ENCODE measurements around the gene TTC21A.

DNA sequence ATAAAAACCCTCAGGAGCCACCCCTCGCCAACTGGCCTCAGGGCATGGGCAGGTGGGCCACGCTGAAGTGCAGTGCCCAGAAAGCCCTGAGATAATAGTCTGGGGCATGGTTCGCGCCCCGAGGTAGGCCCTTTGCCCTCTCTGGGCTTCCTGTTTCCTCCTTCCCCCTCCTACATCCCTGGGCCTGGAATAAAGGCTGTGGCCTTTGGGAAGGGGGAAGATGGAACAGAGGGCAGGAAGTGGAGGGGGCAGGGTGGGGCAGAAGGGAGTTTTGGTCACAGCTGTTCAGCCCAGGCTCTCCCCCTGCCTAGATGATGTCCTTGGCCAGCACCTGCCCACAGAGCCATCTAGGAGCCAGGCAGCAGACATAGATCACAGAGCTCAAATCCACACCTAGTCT lies 34.6 kb downstream of the TTC21A start:
- TF ChIP-seq CTCF (IDR thresholded peaks at IDR 0.05): no peak
- TF ChIP-seq POLR2AphosphoS5 (IDR thresholded peaks at IDR 0.05; ENCODE audit: low read depth, low read length): no peak
- TF ChIP-seq, protein P1, sequence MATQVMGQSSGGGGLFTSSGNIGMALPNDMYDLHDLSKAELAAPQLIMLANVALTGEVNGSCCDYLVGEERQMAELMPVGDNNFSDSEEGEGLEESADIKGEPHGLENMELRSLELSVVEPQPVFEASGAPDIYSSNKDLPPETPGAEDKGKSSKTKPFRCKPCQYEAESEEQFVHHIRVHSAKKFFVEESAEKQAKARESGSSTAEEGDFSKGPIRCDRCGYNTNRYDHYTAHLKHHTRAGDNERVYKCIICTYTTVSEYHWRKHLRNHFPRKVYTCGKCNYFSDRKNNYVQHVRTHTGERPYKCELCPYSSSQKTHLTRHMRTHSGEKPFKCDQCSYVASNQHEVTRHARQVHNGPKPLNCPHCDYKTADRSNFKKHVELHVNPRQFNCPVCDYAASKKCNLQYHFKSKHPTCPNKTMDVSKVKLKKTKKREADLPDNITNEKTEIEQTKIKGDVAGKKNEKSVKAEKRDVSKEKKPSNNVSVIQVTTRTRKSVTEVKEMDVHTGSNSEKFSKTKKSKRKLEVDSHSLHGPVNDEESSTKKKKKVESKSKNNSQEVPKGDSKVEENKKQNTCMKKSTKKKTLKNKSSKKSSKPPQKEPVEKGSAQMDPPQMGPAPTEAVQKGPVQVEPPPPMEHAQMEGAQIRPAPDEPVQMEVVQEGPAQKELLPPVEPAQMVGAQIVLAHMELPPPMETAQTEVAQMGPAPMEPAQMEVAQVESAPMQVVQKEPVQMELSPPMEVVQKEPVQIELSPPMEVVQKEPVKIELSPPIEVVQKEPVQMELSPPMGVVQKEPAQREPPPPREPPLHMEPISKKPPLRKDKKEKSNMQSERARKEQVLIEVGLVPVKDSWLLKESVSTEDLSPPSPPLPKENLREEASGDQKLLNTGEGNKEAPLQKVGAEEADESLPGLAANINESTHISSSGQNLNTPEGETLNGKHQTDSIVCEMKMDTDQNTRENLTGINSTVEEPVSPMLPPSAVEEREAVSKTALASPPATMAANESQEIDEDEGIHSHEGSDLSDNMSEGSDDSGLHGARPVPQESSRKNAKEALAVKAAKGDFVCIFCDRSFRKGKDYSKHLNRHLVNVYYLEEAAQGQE (IDR thresholded peaks at IDR 0.05; ENCODE audit: insufficient read depth in 1 of 2, low read depth in 2 of 2, low read length in 1 of 2): no peak
- TF ChIP-seq TCF7L2 (IDR thresholded peaks at IDR 0.05; ENCODE audit: low read depth, low read length): no peak
- TF ChIP-seq SIN3A (IDR thresholded peaks at IDR 0.05; ENCODE audit: borderline replicate concordance, insufficient read depth, low read depth, low read length): no peak

All from Panc1 (cell line).